Right lobe of liver (tissue), 6 donors: ENCODE results near the gene NCSTN. TPM values are rescaled to one million over a fixed set of nuclear protein-coding genes. Genes with fewer than 3 reads are reported as not detected.

Experiments
- ATAC-seq, 4 donors: fragments of 200-7000 bp; cut with Tn5 transposase; one replicate each; pipeline ENCODE4 v1.9.1; 2020; ENCODE audit warnings: mild to moderate bottlenecking in 4 of 4, moderate library complexity in 4 of 4
- DNase-seq, 3 donors: peaks; one replicate each; pipeline ENCODE4 v3.0.0-alpha.2; 2020
- H3K27ac ChIP-seq, 3 donors: fragments of 200-600 bp; one replicate each; pipeline ENCODE4 v1.8.0; 2022
- H3K27me3 ChIP-seq, 2 donors: fragments of 200-600 bp; one replicate each; pipeline ENCODE4 v1.8.0; 2022
- H3K36me3 ChIP-seq, 4 donors: fragments of 200-600 bp; sonication (generic) in 1 of 4; one replicate each; pipeline versions ENCODE4 v1.5.1 to v1.8.0; 2017 to 2022; ENCODE audit warnings: control low read depth in 1 of 4
- H3K4me1 ChIP-seq, 4 donors: fragments of 200-600 bp; sonication (generic) in 1 of 4; one replicate each; pipeline versions ENCODE4 v1.5.1 to v1.8.0; 2017 to 2022; ENCODE audit warnings: control low read depth in 1 of 4
- H3K4me3 ChIP-seq, 3 donors: fragments of 200-600 bp; one replicate each; pipeline ENCODE4 v1.8.0; 2022
- H3K9me3 ChIP-seq, 4 donors: fragments of 200-600 bp; sonication (generic) in 1 of 4; one replicate each; pipeline versions ENCODE4 v1.5.1 to v1.8.0; 2017 to 2022; ENCODE audit warnings: control low read depth in 1 of 4
- CTCF ChIP-seq, 4 donors: fragments of 200-600 bp in 3 of 4; fragments of 450-650 bp in 1 of 4; IDR thresholded peaks; one replicate each; pipeline versions ENCODE4 v1.5.1 to v1.8.0; 2016 to 2022; ENCODE audit warnings: antibody characterized with exemption in 4 of 4, mild to moderate bottlenecking in 2 of 4
- POLR2A ChIP-seq: fragments of 450-650 bp; IDR thresholded peaks from one replicate; pipeline ENCODE4 v1.6.1; 2017; ENCODE audit warnings: antibody characterized with exemption, mild to moderate bottlenecking
- WGBS: methylation state at CpG from one replicate; pipeline ENCODE4 v1.1.6; 2018; ENCODE audit warnings: low coverage, low lambda C conversion rate; ENCODE audit not compliant: insufficient coverage; ENCODE audit errors: missing lambda C conversion rate; 5-methylcytosine and 5-hydroxymethylcytosine counted together
- intact Hi-C, 2 donors: fragments of 100-400 bp; cut with DNase I; formaldehyde crosslinking; loops; one replicate each; pipeline versions ENCODE4 v1.11.2 to v1.14.1; 2022
- total RNA-seq, 6 experiments: library from RNA; depleted of rRNA in 2 of 6; stranded (reverse); fragments of >200 nt in 2 of 6; fragmentation: NEBNext Ultra II Directional in 3 of 6; extraction: Animal tissue kit (Norgen Biotek cat#: 25700) in 3 of 6; gene quantifications; one replicate each; pipeline versions ENCODE4 v1.1.0 to v1.2.4, GENCODE V29; 2016 to 2023
- donor health status: DM: no; HTN: yes; CAD: no.
- donor health status: DM: no; HTN: no; CAD: no.
- donor health status: DM: no; HTN: no; CAD: no.
- donor health status: DM: no; HTN: yes; CAD: no.
- donor health status: DM: no; HTN: yes; CAD: no.

NCSTN gene
- total RNA-seq, 6 experiments from 2014 or later: 31.1 to 45.7 (median 39.0) TPM

- ATAC-seq (no peak), DNase-seq (no peak)
- intact Hi-C loops: loop anchor here in 1 of 2 donors (10.0 kb wide), 1 partner anchor 174 kb away; the partner anchor contains the start of gene CASQ1
- TF ChIP-seq POLR2A (no peak), CTCF (IDR thresholded peaks at IDR 0.05) (no peak)
- H3K36me3 ChIP-seq: no peaks in the 10 kb centered on the region
- H3K27me3 ChIP-seq: no peaks in the 10 kb centered on the region
- no peak overlapping the region for H3K4me3 ChIP-seq
- H3K9me3 ChIP-seq: no peaks in the 10 kb centered on the region
- H3K4me1 ChIP-seq: no peaks in the 10 kb centered on the region
- no peak overlapping the region for H3K27ac ChIP-seq
- WGBS: 75% methylated on average over 1 of the region's 1 CpG
Observed at GRCh38 chr1:160369087-160369486, 25.9 kb downstream of the NCSTN start.

- TF ChIP-seq CTCF (IDR thresholded peaks at IDR 0.05) (no peak), POLR2A (no peak)
- H3K27me3 ChIP-seq: no peaks in the 10 kb centered on the region
Observed at GRCh38 chr1:160370561-160371345, 27.6 kb downstream of the NCSTN start.

GRCh38 chr1:160371346-160371631 is 28.1 kb downstream of the NCSTN start:
- no peak for TF ChIP-seq POLR2A
- no peak for TF ChIP-seq CTCF (IDR thresholded peaks at IDR 0.05)
- Histone ChIP-seq H3K36me3 (no peaks in the 10 kb centered on the region), H3K9me3 (no peaks in the 10 kb centered on the region), H3K27me3 (no peaks in the 10 kb centered on the region), H3K4me3 (no peak overlapping the region), H3K4me1 (no peaks in the 10 kb centered on the region), H3K27ac (no peak overlapping the region)
- DNase-seq (peak in 1 of 3 donors; percentile 9), ATAC-seq (no peak)
- intact Hi-C loops: loop anchor here (10.0 kb wide), 1 partner anchor 266 kb away; no protein-coding TSS in a partner anchor

More at GRCh38 chr1:160370561-160371345, 27.6 kb downstream of the NCSTN start:
- DNase-seq (peak in 1 of 3 donors; percentile 37), ATAC-seq (no peak)
- WGBS: 57% methylated on average over 6 of the region's 42 CpGs
- Histone ChIP-seq H3K4me1 (no peaks in the 10 kb centered on the region), H3K36me3 (no peaks in the 10 kb centered on the region), H3K4me3 (no peak overlapping the region), H3K9me3 (no peaks in the 10 kb centered on the region), H3K27ac (no peak overlapping the region)
- intact Hi-C loops: loop anchor here (10.0 kb wide), 1 partner anchor 266 kb away; no protein-coding TSS in a partner anchor

GRCh38 chr1:160371756-160372155 is 28.6 kb downstream of the NCSTN start:
- Histone ChIP-seq H3K27ac (no peak overlapping the region), H3K9me3 (no peaks in the 10 kb centered on the region), H3K36me3 (no peaks in the 10 kb centered on the region), H3K27me3 (no peaks in the 10 kb centered on the region), H3K4me1 (no peaks in the 10 kb centered on the region), H3K4me3 (no peak overlapping the region)
- intact Hi-C loops: loop anchor here (10.0 kb wide), 1 partner anchor 267 kb away; no protein-coding TSS in a partner anchor
- DNase-seq (peak in 1 of 3 donors; percentile 20), ATAC-seq (no peak)
- no peak for TF ChIP-seq CTCF (IDR thresholded peaks at IDR 0.05)
- no peak for TF ChIP-seq POLR2A
- 56% methylated on average over 4 of the region's 4 CpGs for WGBS
